ENCODE data around the gene CNIH4.

DNA sequence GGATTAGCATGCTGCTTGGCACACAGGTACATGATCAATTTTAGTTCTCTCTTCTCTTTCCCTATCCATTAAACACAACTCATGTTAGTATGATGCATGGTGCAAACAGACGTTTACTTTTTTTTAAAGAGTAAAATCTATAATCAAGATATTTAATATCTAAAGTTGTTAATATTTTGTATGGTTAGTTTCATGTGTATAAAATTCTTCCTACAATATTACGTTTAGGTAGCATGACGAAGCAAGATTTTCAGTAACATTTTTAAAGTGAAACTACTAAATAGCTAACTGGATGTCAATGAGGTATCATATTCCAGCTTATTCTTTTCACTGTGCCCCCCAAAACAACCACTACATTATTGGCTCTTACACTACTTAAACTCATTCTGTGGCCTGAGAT is 36.6 kb downstream of the CNIH4 start:
- TF ChIP-seq CTCF (IDR thresholded peaks at IDR 0.05): no peak
- TF ChIP-seq POLR2A (IDR thresholded peaks at IDR 0.05): no peak
